OCI-LY7 (cell line): ENCODE measurements around the gene RAPGEF4. TPM values are rescaled to one million over a fixed set of nuclear protein-coding genes. Genes with fewer than 3 reads are reported as not detected.

Experiments
- BruUV-seq: library from RNA; stranded (reverse); fragments of 400-500 nt; replicated peaks from 2 replicates; lab custom pipeline; 2021; lab: Mats Ljungman, UMichigan
- CTCF ChIA-PET: fragments of 300-600 bp; sonication (Branson Sonifier 250); formaldehyde crosslinking; loops from one replicate; lab custom pipeline; 2022; ENCODE audit warnings: antibody characterized with exemption; ENCODE audit not compliant: unreplicated experiment; lab: Charles Lee
- POLR2A ChIA-PET: fragments of 300-600 bp; sonication (Branson Sonifier 250); formaldehyde crosslinking; loops from one replicate; lab custom pipeline; 2022; ENCODE audit warnings: antibody characterized with exemption; lab: Charles Lee
- DNase-seq: peaks from one replicate; pipeline ENCODE4 v3.0.0-alpha.2; 2015; ENCODE audit warnings: low spot score
- H2AFZ ChIP-seq: fragments of 200-600 bp; sonication (generic), shearing (Covaris generic); 2 replicates; pipeline ENCODE4 v1.6.1; 2014; ENCODE audit warnings: mild to moderate bottlenecking, antibody characterized with exemption, low read length, moderate library complexity
- H3K27ac ChIP-seq: fragments of 200-600 bp; sonication (generic); 2 replicates; pipeline ENCODE4 v1.5.1; 2014; ENCODE audit warnings: mixed run types, low read depth, mild to moderate bottlenecking, moderate library complexity, low read length, inconsistent platforms; ENCODE audit not compliant: poor library complexity, severe bottlenecking
- H3K36me3 ChIP-seq: fragments of 200-600 bp; sonication (generic); 2 replicates; pipeline ENCODE4 v1.6.1; 2014; ENCODE audit warnings: mild to moderate bottlenecking, antibody characterized with exemption, low read length, moderate library complexity, mixed read lengths; ENCODE audit not compliant: insufficient read depth
- H3K4me1 ChIP-seq: fragments of 200-600 bp; sonication (generic); 2 replicates; pipeline ENCODE4 v1.5.1; 2014; ENCODE audit warnings: mild to moderate bottlenecking, low read length; ENCODE audit not compliant: insufficient read depth, poor library complexity, severe bottlenecking
- H3K4me2 ChIP-seq: fragments of 200-600 bp; sonication (generic); 2 replicates; pipeline ENCODE4 v1.6.1; 2014; ENCODE audit warnings: mild to moderate bottlenecking, low read length
- H3K4me3 ChIP-seq: fragments of 200-600 bp; sonication (generic); 2 replicates; pipeline ENCODE4 v1.5.1; 2014; ENCODE audit warnings: mild to moderate bottlenecking, low read depth, low read length; ENCODE audit not compliant: poor library complexity, severe bottlenecking
- H3K79me2 ChIP-seq: fragments of 200-600 bp; sonication (generic); 2 replicates; pipeline ENCODE4 v1.6.1; 2016; ENCODE audit warnings: low read depth, mild to moderate bottlenecking, low read length, moderate library complexity, mixed read lengths; ENCODE audit not compliant: insufficient read depth
- H3K9me2 ChIP-seq: fragments of 200-600 bp; sonication (generic); 2 replicates; pipeline ENCODE4 v1.6.1; 2016; ENCODE audit warnings: mild to moderate bottlenecking, low read length, mixed read lengths; ENCODE audit not compliant: insufficient read depth
- H3K9me3 ChIP-seq: fragments of 200-600 bp; sonication (generic); 2 replicates; pipeline ENCODE4 v1.6.1; 2014; ENCODE audit warnings: mild to moderate bottlenecking, mixed run types, low read length, mixed read lengths
- H4K20me1 ChIP-seq: fragments of 200-600 bp; sonication (generic); 2 replicates; pipeline ENCODE4 v1.6.1; 2014; ENCODE audit warnings: mild to moderate bottlenecking, antibody characterized with exemption, low read length, moderate library complexity, mixed read lengths; ENCODE audit not compliant: insufficient read depth
- CTCF ChIP-seq: fragments of 200-600 bp; sonication (generic); conservative IDR thresholded peaks from 2 replicates; pipeline ENCODE4 v1.5.1; 2014; ENCODE audit warnings: mild to moderate bottlenecking, antibody characterized with exemption, low read length, moderate library complexity, mixed read lengths
- EZH2phosphoT487 ChIP-seq: fragments of 200-600 bp; sonication (generic); IDR thresholded peaks from 2 replicates; pipeline ENCODE4 v1.6.1; 2018; ENCODE audit warnings: low read depth, borderline replicate concordance, mild to moderate bottlenecking, mixed run types, antibody characterized with exemption, low read length, moderate library complexity, mixed read lengths
- intact Hi-C: fragments of 100-400 bp; cut with micrococcal nuclease; formaldehyde crosslinking; loops from one replicate; pipeline ENCODE4 v1.10.0; 2022; ENCODE audit not compliant: unreplicated experiment
- total RNA-seq, 2 experiments: library from RNA; depleted of rRNA in 1 of 2; stranded (reverse); fragments of >200 nt in 1 of 2; shearing (Covaris generic) in 1 of 2; gene quantifications; 2 replicates each; pipeline ENCODE4 v1.2.3, GENCODE V29; 2014 to 2022

RAPGEF4 gene
- total RNA-seq, 2 experiments from 2014 or later: 0.22 to 0.55 TPM

DNA sequence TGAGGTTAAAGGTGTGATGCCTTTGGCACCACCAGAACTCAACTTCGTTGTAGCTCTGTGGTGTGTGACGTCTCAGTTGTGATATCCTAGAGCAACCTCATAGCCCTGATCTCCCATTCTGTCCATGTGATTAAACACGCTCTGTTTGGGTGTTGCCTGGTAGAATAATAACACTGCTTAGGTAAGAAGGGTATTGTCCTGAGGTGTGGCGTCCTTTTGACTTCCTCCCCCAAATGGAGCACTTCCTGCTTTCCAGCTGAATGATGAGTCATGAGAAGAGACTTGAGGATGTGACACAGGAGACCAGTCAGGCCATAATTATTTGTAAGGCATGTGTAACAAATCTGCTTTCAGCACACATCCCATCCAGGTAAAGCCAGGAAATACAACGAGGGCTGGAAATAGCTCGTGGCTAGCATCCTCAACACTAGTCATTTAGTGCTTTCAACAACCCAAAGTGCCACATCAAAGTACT, 100.7 kb downstream of the RAPGEF4 start:
- Histone ChIP-seq H3K4me3 (no peak overlapping the region), H3K9me3 (no peaks in the 10 kb centered on the region), H2AFZ (no peak overlapping the region), H3K36me3 (no peaks in the 10 kb centered on the region), H3K9me2 (no peaks in the 10 kb centered on the region), H4K20me1 (no peaks in the 10 kb centered on the region), H3K79me2 (no peaks in the 10 kb centered on the region), H3K27ac (no peak overlapping the region), H3K4me1 (no peaks in the 10 kb centered on the region), H3K4me2 (no peak overlapping the region)
- ChIA-PET CTCF (no interaction called here), POLR2A (no interaction called here)
- DNase-seq: no peak
- no TSS peak for BruUV-seq
- intact Hi-C loops: no loop called here
- no peak for TF ChIP-seq CTCF

GRCh38 chr2:172836827-172837226, 101.2 kb downstream of the RAPGEF4 start:
- H3K4me2 ChIP-seq: no peak overlapping the region
- H3K4me1 ChIP-seq: no peaks in the 10 kb centered on the region
- H3K4me3 ChIP-seq: no peak overlapping the region
- no peak for TF ChIP-seq CTCF
- TF ChIP-seq EZH2phosphoT487: no peak
- no TSS peak for BruUV-seq
- H2AFZ ChIP-seq: no peak overlapping the region
- H4K20me1 ChIP-seq: no peaks in the 10 kb centered on the region
- ChIA-PET POLR2A (no interaction called here), CTCF (no interaction called here)
- no peaks in the 10 kb centered on the region for H3K9me2 ChIP-seq
- no peak overlapping the region for H3K27ac ChIP-seq
- H3K36me3 ChIP-seq: no peaks in the 10 kb centered on the region
- intact Hi-C loops: no loop called here
- no peaks in the 10 kb centered on the region for H3K79me2 ChIP-seq
- DNase-seq: no peak
- H3K9me3 ChIP-seq: no peaks in the 10 kb centered on the region

DNA sequence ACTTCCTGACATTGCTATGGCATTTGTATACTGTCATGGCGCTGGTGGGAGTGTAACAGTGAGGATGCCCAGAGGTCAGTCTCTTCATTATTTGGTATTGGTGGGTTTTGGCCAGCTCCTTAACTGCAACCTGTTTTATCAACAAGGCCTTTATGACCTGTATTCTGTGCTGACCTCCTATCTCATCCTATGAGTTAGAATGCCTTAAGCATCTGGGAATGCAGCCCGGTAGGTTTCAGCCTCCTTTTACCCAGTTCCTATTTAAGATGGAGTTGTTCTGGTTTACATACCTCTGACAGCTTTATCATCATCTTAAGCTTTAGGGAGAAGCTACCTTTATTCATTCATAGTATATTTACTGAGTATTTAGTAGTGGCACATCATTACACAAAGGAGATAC, 103.8 kb downstream of the RAPGEF4 start:
- Histone ChIP-seq H3K79me2 (no peaks in the 10 kb centered on the region), H3K36me3 (no peaks in the 10 kb centered on the region), H3K27ac (no peak overlapping the region), H3K9me3 (no peaks in the 10 kb centered on the region), H3K9me2 (no peaks in the 10 kb centered on the region), H3K4me1 (no peaks in the 10 kb centered on the region), H3K4me2 (no peak overlapping the region), H4K20me1 (no peaks in the 10 kb centered on the region), H3K4me3 (no peak overlapping the region), H2AFZ (no peak overlapping the region)
- TF ChIP-seq CTCF: no peak
- no peak for TF ChIP-seq EZH2phosphoT487
- POLR2A ChIA-PET: no interaction called here
- intact Hi-C loops: no loop called here
- DNase-seq: no peak
- BruUV-seq: no TSS peak
- CTCF ChIA-PET: no interaction called here
